GM12878 (cell line): ENCODE data around the gene CCDC172.

Experiments used
- CREB1 ChIP-seq: IDR thresholded peaks from 2 replicates; pipeline ENCODE4 v1.6.1; 2012; ENCODE audit warnings: low read depth, mild to moderate bottlenecking, inconsistent platforms
- PAX5 ChIP-seq: IDR thresholded peaks from 2 replicates; pipeline ENCODE4 v1.6.1; 2011; ENCODE audit warnings: low read depth, low read length, borderline replicate concordance
- POLR2AphosphoS2 ChIP-seq: IDR thresholded peaks from 2 replicates; pipeline ENCODE4 v1.6.1; 2011; ENCODE audit warnings: low read depth, mild to moderate bottlenecking, low read length, improper control_type of control experiment, moderate library complexity
- RFX5 ChIP-seq: IDR thresholded peaks from 2 replicates; pipeline ENCODE4 v1.6.1; 2011; ENCODE audit warnings: low read depth, low read length, improper control_type of control experiment
- SUPT20H ChIP-seq: IDR thresholded peaks from 2 replicates; pipeline ENCODE4 v1.6.1; 2011; ENCODE audit warnings: low read depth, mild to moderate bottlenecking, low read length, moderate library complexity, borderline replicate concordance; ENCODE audit not compliant: control insufficient read depth
- TF ChIP-seq, protein P1 (sequence below): IDR thresholded peaks from 2 replicates; pipeline ENCODE4 v1.6.1; 2011; ENCODE audit warnings: low read depth, mild to moderate bottlenecking, low read length, moderate library complexity, borderline replicate concordance; ENCODE audit errors: extremely low read depth
- TF ChIP-seq, protein P2 (sequence below): fragments of 450-650 bp; conservative IDR thresholded peaks from 2 replicates; pipeline ENCODE4 v1.6.1; 2017; ENCODE audit warnings: mild to moderate bottlenecking, moderate library complexity
- TF ChIP-seq, protein P3 (sequence below), 3 experiments: IDR thresholded peaks in 2 of 3; conservative IDR thresholded peaks in 1 of 3; 2 replicates each; pipeline ENCODE4 v1.5.1; 2011; ENCODE audit warnings: low read depth in 3 of 3, low read length in 3 of 3, mild to moderate bottlenecking in 3 of 3, control low read depth in 2 of 3, moderate library complexity in 2 of 3, inconsistent platforms in 1 of 3, mixed read lengths in 1 of 3; ENCODE audit not compliant: control insufficient read depth in 2 of 3, insufficient read depth in 1 of 3; ENCODE audit errors: extremely low read depth in 1 of 3

DNA sequence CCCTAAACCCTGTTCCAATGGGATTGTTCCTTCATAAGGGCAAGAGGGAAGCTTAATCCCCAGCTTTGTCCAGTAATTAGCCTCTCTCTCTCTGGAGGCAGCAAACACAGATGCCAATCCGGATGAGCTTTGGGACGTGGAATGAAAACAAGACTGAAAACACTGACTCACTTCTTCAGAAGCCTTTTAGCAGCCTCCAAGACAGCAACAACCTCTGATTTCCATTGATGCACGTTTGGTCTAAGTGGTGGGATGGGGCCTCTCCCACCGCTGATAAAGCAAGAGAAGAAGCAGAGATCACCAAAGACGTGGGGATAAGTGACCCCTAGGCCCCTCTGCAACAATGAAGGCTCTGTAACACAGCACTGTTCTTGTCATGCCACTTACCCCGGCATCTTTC is 45.4 kb upstream of the CCDC172 start:
- TF ChIP-seq PAX5 = no peak
- TF ChIP-seq, protein P1, sequence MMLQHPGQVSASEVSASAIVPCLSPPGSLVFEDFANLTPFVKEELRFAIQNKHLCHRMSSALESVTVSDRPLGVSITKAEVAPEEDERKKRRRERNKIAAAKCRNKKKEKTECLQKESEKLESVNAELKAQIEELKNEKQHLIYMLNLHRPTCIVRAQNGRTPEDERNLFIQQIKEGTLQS = no peak
- no peak for TF ChIP-seq POLR2AphosphoS2
- no peak for TF ChIP-seq CREB1
- TF ChIP-seq, protein P2, sequence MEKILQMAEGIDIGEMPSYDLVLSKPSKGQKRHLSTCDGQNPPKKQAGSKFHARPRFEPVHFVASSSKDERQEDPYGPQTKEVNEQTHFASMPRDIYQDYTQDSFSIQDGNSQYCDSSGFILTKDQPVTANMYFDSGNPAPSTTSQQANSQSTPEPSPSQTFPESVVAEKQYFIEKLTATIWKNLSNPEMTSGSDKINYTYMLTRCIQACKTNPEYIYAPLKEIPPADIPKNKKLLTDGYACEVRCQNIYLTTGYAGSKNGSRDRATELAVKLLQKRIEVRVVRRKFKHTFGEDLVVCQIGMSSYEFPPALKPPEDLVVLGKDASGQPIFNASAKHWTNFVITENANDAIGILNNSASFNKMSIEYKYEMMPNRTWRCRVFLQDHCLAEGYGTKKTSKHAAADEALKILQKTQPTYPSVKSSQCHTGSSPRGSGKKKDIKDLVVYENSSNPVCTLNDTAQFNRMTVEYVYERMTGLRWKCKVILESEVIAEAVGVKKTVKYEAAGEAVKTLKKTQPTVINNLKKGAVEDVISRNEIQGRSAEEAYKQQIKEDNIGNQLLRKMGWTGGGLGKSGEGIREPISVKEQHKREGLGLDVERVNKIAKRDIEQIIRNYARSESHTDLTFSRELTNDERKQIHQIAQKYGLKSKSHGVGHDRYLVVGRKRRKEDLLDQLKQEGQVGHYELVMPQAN = no peak
- TF ChIP-seq, protein P3, sequence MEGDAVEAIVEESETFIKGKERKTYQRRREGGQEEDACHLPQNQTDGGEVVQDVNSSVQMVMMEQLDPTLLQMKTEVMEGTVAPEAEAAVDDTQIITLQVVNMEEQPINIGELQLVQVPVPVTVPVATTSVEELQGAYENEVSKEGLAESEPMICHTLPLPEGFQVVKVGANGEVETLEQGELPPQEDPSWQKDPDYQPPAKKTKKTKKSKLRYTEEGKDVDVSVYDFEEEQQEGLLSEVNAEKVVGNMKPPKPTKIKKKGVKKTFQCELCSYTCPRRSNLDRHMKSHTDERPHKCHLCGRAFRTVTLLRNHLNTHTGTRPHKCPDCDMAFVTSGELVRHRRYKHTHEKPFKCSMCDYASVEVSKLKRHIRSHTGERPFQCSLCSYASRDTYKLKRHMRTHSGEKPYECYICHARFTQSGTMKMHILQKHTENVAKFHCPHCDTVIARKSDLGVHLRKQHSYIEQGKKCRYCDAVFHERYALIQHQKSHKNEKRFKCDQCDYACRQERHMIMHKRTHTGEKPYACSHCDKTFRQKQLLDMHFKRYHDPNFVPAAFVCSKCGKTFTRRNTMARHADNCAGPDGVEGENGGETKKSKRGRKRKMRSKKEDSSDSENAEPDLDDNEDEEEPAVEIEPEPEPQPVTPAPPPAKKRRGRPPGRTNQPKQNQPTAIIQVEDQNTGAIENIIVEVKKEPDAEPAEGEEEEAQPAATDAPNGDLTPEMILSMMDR (IDR thresholded peaks at IDR 0.05 in 2 of 3, conservative IDR thresholded peaks at IDR 0.05 in 1 of 3; ENCODE audit: control insufficient read depth in 2 of 3, extremely low read depth in 1 of 3, insufficient read depth in 1 of 3, low read depth in 3 of 3, low read length in 3 of 3) = no peak
- no peak for TF ChIP-seq RFX5
- no peak for TF ChIP-seq SUPT20H
